GM18519 (cell line): ENCODE results near the gene CFAP300.

ENCODE experiments used
- ATAC-seq: cut with Tn5 transposase; IDR thresholded peaks from one replicate; pipeline ENCODE4 v1.9.1; 2021; ENCODE audit warnings: mild to moderate bottlenecking, moderate library complexity; ENCODE audit not compliant: unreplicated experiment, low FRiP score

CFAP300 gene

GRCh38 chr11:102047305-102047924 is at the start of gene CFAP300:
TSS of gene CFAP300 (plus strand) at chr11:102047437. CDS start at chr11:102047471, 34 bp downstream.
- ATAC-seq = no peak

- no peak for ATAC-seq
Measured at GRCh38 chr11:102001657-102002338, 45.4 kb upstream of the CFAP300 start.

- ATAC-seq = no peak
Measured at GRCh38 chr11:102004220-102004619, 43.0 kb upstream of the CFAP300 start.

DNA sequence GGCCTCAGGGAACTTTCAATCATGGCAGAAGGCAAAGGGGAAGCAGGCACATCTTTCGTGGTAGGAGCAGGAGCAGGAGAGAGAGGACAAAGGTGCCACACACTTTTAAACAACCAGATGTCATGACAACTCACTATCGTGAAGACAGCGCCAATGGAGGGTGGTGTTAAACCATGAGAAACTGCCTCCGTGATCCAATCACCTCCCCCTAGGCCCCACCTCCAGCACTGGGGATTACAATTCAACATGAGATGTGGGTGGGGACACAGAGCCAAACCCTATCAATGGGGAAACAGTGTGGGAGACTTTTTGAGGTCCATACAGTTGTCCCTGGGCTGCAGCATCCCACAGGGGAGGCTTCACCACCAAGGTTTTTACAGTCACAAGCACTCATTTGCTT is 41.9 kb upstream of the CFAP300 start:
- ATAC-seq = no peak

- ATAC-seq = no peak
Measured at GRCh38 chr11:102006835-102007566, 40.2 kb upstream of the CFAP300 start.

DNA sequence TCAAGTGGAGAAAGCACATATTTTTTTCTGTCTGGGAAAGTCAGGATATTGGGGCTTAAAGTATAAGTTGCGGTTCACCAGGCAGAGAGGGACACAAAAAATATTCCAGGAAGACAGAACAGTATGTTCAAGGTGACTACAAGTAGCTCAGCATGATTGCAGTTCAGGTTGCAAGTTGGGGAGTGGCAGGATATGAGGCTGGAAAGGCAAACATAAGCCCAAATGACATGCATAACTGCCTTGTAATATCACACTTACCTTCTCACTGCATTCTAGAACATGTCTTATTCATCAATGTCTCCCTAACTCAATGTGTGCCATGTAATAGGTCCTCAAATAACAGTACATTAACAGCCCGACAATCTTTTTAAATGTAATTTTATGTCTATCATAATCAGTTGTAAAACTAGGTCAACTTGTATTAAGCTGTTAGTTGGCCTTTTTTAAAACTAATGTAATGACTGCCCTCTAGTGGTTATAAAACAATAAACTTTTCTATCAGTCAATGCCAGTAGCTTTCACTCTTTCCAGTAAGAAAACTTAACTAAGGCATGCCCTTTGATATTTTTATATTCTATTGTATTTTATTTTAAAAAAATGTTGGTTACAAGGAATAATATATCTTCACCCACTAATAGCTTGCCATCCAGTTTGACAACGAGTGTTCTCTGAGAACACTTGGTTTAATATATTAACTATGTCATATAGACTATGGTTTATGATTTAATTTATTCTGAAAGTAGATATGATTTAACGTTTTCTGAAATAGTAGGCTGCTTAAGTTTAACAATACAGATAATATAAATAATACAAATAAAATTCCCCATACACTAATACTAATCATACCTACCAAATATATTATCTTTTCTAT is 39.4 kb upstream of the CFAP300 start:
- ATAC-seq = peak; percentile 83

DNA sequence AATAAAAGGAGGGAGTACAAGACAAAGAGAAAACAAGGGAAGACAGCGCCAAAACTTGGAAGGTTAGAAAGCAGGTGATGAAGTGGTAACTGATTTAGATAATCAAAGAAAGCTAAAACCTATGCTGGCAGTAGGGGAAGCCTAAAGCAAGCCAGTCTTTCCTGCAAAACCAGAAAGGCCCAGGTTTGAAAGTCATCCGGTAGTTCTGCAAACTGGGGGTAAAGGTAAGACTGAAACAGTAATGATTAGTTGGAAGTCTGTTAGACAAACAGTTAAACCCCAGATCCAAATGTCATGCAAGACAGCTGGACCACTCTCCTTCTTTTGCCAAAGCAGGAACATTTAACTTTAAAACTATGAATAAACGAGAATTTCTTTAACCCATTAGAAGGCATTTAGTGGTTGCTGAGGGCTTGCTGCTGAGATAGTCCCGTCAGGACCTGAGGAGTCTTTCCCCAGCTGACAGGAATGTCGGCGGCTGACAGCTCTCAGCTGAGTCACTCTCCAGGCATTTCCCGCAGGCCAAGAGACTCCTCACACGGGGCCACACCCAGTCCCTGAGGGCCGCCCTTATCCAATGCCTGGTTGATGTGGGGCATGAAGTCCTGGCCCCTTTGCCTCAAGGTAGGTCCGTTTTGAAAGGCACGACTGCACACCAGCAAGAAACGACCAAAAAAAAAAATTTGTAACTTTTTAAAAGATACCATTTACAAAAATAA is 36.3 kb upstream of the CFAP300 start:
- no peak for ATAC-seq

DNA sequence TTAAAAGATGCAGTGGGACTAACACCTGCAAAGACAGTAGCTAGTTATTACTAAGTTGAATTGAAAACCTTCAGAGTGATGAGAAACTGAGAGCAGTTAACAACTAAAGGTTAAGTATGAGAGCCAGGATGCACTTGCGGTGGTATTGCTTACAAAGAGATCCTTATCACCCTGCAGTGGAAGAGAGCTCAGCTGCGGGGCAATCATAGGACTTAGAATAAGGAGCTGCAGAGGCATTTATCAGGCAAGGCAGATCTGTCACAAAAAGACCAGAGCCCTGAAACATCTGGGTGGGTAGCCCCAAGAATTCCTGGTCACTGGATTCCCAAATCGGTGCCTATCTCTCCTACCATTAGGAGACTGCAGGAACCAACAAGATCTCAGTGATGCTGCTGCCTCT is 34.3 kb upstream of the CFAP300 start:
- no peak for ATAC-seq

DNA sequence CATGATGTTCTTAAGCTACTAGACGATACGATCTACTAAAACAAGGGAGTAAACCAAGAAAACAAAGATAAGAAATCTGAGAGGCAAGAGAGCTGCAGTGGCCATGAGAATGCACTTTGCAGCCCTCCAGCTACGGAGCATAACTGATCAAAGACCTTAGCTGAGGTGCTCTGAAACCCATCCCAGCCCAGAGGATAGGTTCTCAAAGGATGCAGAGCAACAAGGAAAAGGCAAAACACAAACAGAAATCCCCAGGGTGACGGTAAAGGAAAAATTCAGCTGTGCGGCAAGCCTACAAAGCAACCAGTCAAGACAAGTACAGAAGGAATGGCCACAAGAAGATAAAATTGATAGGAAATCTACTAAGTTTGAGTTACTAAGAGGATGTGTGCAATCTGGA is 32.5 kb upstream of the CFAP300 start:
- no peak for ATAC-seq

DNA sequence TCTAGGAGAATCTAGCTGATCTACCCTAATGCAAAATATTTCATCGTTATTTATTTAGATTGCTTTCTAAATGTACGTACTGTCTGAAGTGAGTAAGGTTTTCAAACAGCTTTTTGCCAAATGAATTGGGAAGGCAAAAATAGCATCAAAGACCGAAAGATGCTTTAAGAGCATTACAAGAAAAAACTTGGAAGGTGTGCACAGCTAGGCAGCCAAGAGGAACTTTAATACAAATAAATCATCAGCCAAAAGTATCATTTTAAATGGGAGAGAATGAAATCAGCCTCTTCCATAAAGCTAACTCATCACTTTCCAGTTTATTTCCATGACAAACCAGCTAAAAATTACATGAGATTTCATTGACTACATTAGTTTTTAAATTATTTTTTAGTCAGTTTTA is 30.2 kb upstream of the CFAP300 start:
- ATAC-seq = no peak

GRCh38 chr11:102026217-102026616 is 21.0 kb upstream of the CFAP300 start:
- no peak for ATAC-seq

DNA sequence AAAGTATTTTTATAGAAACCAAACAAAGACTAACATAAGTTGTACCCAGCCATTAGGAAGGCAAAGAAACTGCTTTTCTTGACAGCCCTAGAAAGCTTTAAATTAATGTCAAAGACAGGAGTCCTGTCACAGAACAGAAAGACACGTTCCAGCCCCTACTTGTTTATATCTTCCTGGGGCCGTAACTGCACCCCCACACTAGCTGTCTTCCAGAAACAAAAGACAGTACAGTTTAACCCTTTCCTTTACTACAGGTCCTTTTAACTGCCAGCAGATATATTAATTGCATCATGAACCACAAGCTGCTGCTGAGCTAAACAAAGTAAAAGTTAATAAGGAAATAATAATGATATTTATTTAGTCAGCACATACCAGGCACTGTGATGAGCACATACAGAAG is 20.3 kb upstream of the CFAP300 start:
- no peak for ATAC-seq

GRCh38 chr11:102036757-102037156 is 10.5 kb upstream of the CFAP300 start:
- no peak for ATAC-seq

DNA sequence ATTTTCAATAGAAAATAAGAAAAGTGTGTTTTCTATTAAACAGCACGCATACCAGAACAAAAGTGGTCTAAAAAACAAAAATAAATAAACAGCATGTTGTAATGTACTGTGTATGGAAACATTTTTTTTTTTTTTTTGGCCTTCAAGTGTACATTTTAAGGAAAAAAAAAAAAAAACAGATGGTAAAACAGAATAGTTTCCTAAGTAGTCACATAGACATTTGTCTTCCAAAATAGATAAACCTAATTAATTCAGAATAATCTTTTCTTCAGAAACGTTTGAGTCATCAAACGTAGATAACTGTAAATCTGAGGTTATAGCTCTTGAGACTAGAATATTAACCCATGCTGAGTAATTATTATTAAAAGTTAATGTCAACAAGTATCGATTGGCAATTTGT is 396 bp upstream of the CFAP300 start:
- ATAC-seq = no peak

DNA sequence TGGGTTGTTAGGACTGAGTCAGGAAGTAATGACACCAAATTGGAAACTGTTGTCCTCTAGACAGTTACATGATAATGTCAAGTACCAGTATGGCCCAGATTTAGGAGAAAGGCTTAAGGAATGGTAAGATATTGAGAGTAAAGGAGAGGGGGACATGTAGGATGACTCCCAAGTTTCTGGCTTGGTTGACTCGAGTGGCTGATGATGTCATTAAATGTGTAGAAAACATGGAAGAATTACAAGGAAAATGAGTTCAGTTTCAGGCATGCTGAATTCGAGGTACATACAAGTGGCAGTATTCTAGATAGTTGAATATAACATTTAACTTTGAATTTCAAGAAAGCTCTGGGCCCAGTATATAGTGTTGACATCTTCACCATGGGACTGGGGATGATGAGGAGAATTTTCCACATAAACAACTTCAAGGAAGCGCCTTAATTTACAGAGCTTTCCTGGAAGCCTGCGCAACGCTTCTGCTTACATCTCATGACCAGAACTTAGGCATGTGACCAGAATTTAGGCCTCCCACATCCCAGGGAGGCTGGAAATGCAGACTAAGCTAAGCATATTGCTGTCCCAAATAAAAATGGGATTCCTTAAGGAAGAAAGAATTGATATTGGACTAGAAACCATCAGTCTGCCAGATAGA is 3.8 kb downstream of the CFAP300 start:
- no peak for ATAC-seq

DNA sequence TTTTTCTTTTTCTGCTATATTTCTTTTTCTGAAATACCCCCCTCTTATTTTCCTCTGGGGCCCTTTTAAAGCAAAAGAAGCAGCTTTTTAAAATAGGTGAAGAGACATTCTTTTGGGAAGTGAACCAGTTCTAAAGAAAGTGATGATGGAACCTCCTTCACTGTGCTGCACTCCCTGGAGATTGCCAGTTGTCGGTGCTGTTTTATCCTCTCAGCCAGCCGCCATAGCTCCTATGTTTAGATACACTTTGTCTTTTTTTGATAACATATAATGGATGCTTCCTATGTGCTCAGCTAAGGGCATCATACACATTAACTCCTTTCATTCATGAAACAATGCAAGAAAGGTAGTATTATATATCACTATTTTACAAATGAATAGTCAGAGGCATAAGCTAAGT is 14.0 kb downstream of the CFAP300 start:
- ATAC-seq = no peak

DNA sequence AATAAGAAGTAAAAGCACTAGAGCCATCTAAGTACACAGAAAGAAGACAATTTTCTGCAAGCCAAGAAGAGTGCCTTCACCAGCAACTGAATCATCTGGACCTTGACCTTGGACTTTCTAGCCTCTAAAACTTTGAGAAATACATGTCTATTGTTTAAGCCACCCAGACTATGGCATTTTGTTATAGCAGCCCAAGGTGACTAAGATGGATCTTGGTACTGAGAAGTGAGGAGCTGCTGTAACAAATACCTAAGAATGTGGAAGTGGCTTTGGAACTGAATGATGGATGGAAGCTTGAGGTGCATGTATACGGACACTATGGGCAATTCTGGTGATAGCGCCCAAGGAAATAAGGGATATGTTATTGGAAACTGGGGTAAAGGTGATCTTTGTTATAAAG is 14.9 kb downstream of the CFAP300 start:
- no peak for ATAC-seq

- ATAC-seq = no peak
Measured at GRCh38 chr11:102064316-102064715, 17.1 kb downstream of the CFAP300 start.

GRCh38 chr11:102070766-102071165 is 23.5 kb downstream of the CFAP300 start:
- no peak for ATAC-seq
